ENCODE data around the gene ITGB3. TPM values are rescaled to one million over a fixed set of nuclear protein-coding genes. Genes with fewer than 3 reads are reported as not detected.

ITGB3 gene
- total and polyA plus RNA-seq, 10 of the 15 experiments (the other 5 are each of a cell fraction or from before 2014, with no cell fraction given), result 0.69 to 22.8 (median 13.6) TPM

GRCh38 chr17:47229535-47230443, 23.8 kb upstream of the ITGB3 start (continued):
- peak; percentile 100 for TF ChIP-seq RAD21 (IDR thresholded peaks at IDR 0.05; ENCODE audit: insufficient read depth, low read depth, low read length)
- TF ChIP-seq CTCF (IDR thresholded peaks at IDR 0.05 in 2 of 3, conservative IDR thresholded peaks at IDR 0.05 in 1 of 3; ENCODE audit: control insufficient read depth in 2 of 3, extremely low read depth in 1 of 3, insufficient read depth in 1 of 3, low read depth in 3 of 3, low read length in 3 of 3), result peak; percentile 99 to 100 (median 100); a peak in 5 of 6 replicates
- no peak for TF ChIP-seq POLR2A (IDR thresholded peaks at IDR 0.05; ENCODE audit: low read depth, low read length)
- TF ChIP-seq JUNB (IDR thresholded peaks at IDR 0.05), result no peak
- TF ChIP-seq STAT1 (conservative IDR thresholded peaks at IDR 0.05), result 0 out of 2 replicates have a peak, but pooled peaks have one; percentile 31
- peak; percentile 79; the same call in 1 of the 2 replicates for TF ChIP-seq TARDBP (IDR thresholded peaks at IDR 0.05; ENCODE audit: borderline replicate concordance)
- TF ChIP-seq IRF4 (IDR thresholded peaks at IDR 0.05; ENCODE audit: low read depth, low read length), result peak; percentile 66; the same call in 1 of the 2 replicates
- TF ChIP-seq NR2F1 (conservative IDR thresholded peaks at IDR 0.05), result no peak; the same call in 1 of the 2 replicates
- TF ChIP-seq FOXM1 (IDR thresholded peaks at IDR 0.05; ENCODE audit: low read depth, low read length), result peak; percentile 85
- 0 out of 2 replicates have a peak, but pooled peaks have one; percentile 6 for TF ChIP-seq MTA2 (IDR thresholded peaks at IDR 0.05; ENCODE audit: low read depth)
- peak; percentile 51 for TF ChIP-seq CUX1 (IDR thresholded peaks at IDR 0.05; ENCODE audit: insufficient replicate concordance, low read depth, low read length)
- no peak for TF ChIP-seq ZZZ3 (IDR thresholded peaks at IDR 0.05; ENCODE audit: control insufficient read depth, insufficient read length, low read depth)
- TF ChIP-seq PAX5 (IDR thresholded peaks at IDR 0.05; ENCODE audit: borderline replicate concordance, low read depth, low read length), result peak; percentile 54; the same call in 1 of the 2 replicates
- peak; percentile 86 for TF ChIP-seq YY1 (IDR thresholded peaks at IDR 0.05; ENCODE audit: low read depth, low read length)
- no peak for TF ChIP-seq IRF5 (IDR thresholded peaks at IDR 0.05; ENCODE audit: borderline replicate concordance)
- TF ChIP-seq, protein P1, sequence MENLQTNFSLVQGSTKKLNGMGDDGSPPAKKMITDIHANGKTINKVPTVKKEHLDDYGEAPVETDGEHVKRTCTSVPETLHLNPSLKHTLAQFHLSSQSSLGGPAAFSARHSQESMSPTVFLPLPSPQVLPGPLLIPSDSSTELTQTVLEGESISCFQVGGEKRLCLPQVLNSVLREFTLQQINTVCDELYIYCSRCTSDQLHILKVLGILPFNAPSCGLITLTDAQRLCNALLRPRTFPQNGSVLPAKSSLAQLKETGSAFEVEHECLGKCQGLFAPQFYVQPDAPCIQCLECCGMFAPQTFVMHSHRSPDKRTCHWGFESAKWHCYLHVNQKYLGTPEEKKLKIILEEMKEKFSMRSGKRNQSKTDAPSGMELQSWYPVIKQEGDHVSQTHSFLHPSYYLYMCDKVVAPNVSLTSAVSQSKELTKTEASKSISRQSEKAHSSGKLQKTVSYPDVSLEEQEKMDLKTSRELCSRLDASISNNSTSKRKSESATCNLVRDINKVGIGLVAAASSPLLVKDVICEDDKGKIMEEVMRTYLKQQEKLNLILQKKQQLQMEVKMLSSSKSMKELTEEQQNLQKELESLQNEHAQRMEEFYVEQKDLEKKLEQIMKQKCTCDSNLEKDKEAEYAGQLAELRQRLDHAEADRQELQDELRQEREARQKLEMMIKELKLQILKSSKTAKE (IDR thresholded peaks at IDR 0.05; ENCODE audit: low read depth, poor library complexity, severe bottlenecking), result no peak
- TF ChIP-seq CREB1 (IDR thresholded peaks at IDR 0.05; ENCODE audit: low read depth), result peak; percentile 61
- TF ChIP-seq RB1 (IDR thresholded peaks at IDR 0.05; ENCODE audit: borderline replicate concordance), result peak; percentile 78; the same call in 1 of the 2 replicates
- TF ChIP-seq TCF12 (IDR thresholded peaks at IDR 0.05; ENCODE audit: low read depth, low read length), result no peak
